Left ventricle myocardium inferior (tissue), 1 donor: ENCODE measurements around the gene SGF29. TPM values are rescaled to one million over a fixed set of nuclear protein-coding genes. Genes with fewer than 3 reads are reported as not detected.

Source experiments
- DNase-seq: peaks from one replicate; pipeline ENCODE4 v3.0.0-alpha.2; 2020
- H3K27ac ChIP-seq: fragments of 200-600 bp; replicated peaks from 2 replicates; pipeline ENCODE4 v1.8.0; 2021
- H3K27me3 ChIP-seq: fragments of 200-600 bp; 2 replicates; pipeline ENCODE4 v1.8.0; 2021; ENCODE audit warnings: low read depth
- H3K36me3 ChIP-seq: fragments of 200-600 bp; 2 replicates; pipeline ENCODE4 v1.8.0; 2021
- H3K4me1 ChIP-seq: fragments of 200-600 bp; 2 replicates; pipeline ENCODE4 v1.8.0; 2021
- H3K4me3 ChIP-seq: fragments of 200-600 bp; 2 replicates; pipeline ENCODE4 v1.8.0; 2021; ENCODE audit warnings: mild to moderate bottlenecking, moderate library complexity
- H3K9me3 ChIP-seq: fragments of 200-600 bp; replicated peaks from 2 replicates; pipeline ENCODE4 v1.8.0; 2021
- CTCF ChIP-seq: fragments of 200-600 bp; IDR thresholded peaks from 2 replicates; pipeline ENCODE4 v1.8.0; 2021; ENCODE audit warnings: antibody characterized with exemption, mild to moderate bottlenecking, borderline replicate concordance
- intact Hi-C: fragments of 100-400 bp; cut with micrococcal nuclease; formaldehyde crosslinking; loops from one replicate; pipeline ENCODE4 v1.11.0; 2022
- total RNA-seq: library from RNA; stranded (reverse); fragmentation: NEBNext Ultra II Directional; extraction: Animal tissue kit (Norgen Biotek cat#: 25700); gene quantifications from one replicate; pipeline ENCODE4 v1.2.1, GENCODE V29; 2021
- donor health status: DM: no; HTN: yes; CAD: no; lungs with severe emphysema.

SGF29 gene
- total RNA-seq, 1 donor from 2014 or later: 16.5 TPM

- intact Hi-C loops: no loop called here
- H3K27ac ChIP-seq: no peak overlapping the region
- no peaks in the 10 kb centered on the region for H3K36me3 ChIP-seq
- H3K4me1 ChIP-seq: peaks cover 22% of the 10 kb centered on the region
- no peaks in the 10 kb centered on the region for H3K9me3 ChIP-seq
- DNase-seq: no peak
- no peaks in the 10 kb centered on the region for H3K27me3 ChIP-seq
- H3K4me3 ChIP-seq: no peak overlapping the region
- TF ChIP-seq CTCF: no peak
Measured at GRCh38 chr16:28529124-28529523, 24.6 kb upstream of the SGF29 start.

GRCh38 chr16:28531777-28532744 lies 21.7 kb upstream of the SGF29 start:
- Histone ChIP-seq H3K9me3 (peaks cover 6% of the 10 kb centered on the region), H3K36me3 (peaks cover 20% of the 10 kb centered on the region), H3K27me3 (no peaks in the 10 kb centered on the region), H3K27ac (peak overlapping the region; percentile 77), H3K4me1 (peaks cover 45% of the 10 kb centered on the region), H3K4me3 (no peak overlapping the region)
- intact Hi-C loops: no loop called here
- TF ChIP-seq CTCF: no peak
- DNase-seq: peak; percentile 83

GRCh38 chr16:28532940-28533647 lies 20.6 kb upstream of the SGF29 start:
- peaks cover 6% of the 10 kb centered on the region for H3K9me3 ChIP-seq
- H3K4me1 ChIP-seq: peaks cover 55% of the 10 kb centered on the region
- H3K27me3 ChIP-seq: no peaks in the 10 kb centered on the region
- H3K27ac ChIP-seq: peak overlapping the region; percentile 77
- no peak for TF ChIP-seq CTCF
- peaks cover 25% of the 10 kb centered on the region for H3K36me3 ChIP-seq
- DNase-seq: no peak
- intact Hi-C loops: no loop called here
- no peak overlapping the region for H3K4me3 ChIP-seq

GRCh38 chr16:28534542-28535373 lies 19.0 kb upstream of the SGF29 start:
- Histone ChIP-seq H3K4me3 (no peak overlapping the region), H3K9me3 (peaks cover 6% of the 10 kb centered on the region), H3K36me3 (peaks cover 25% of the 10 kb centered on the region), H3K27me3 (no peaks in the 10 kb centered on the region), H3K4me1 (peaks cover 64% of the 10 kb centered on the region), H3K27ac (peak overlapping the region; percentile 42)
- DNase-seq: peak; percentile 25
- intact Hi-C loops: no loop called here
- TF ChIP-seq CTCF: no peak

- no peaks in the 10 kb centered on the region for H3K27me3 ChIP-seq
- peaks cover 25% of the 10 kb centered on the region for H3K36me3 ChIP-seq
- peak overlapping the region; percentile 93 for H3K27ac ChIP-seq
- DNase-seq: no peak
- peaks cover 59% of the 10 kb centered on the region for H3K4me1 ChIP-seq
- no peak for TF ChIP-seq CTCF
- H3K4me3 ChIP-seq: peak overlapping the region; percentile 71
- intact Hi-C loops: no loop called here
- peaks cover 6% of the 10 kb centered on the region for H3K9me3 ChIP-seq
Measured at GRCh38 chr16:28537076-28537475, 16.6 kb upstream of the SGF29 start.
